Choroid plexus epithelial cell (primary cell): Measurements from ENCODE around the gene HSD3B1.
A peak's percentile ranks its signal among the peaks of the same experiment; 100 is the strongest.

Experiments
- DNase-seq: peaks from one replicate; pipeline ENCODE4 v3.0.0-alpha.2; 2010; ENCODE audit warnings: low read depth
- H3K4me3 ChIP-seq: 2 replicates; pipeline ENCODE4 v1.5.1; 2011; ENCODE audit warnings: low read depth, mild to moderate bottlenecking, control low read depth, low read length, moderate library complexity
- TF ChIP-seq, protein P1 (sequence below): conservative IDR thresholded peaks from 2 replicates; pipeline ENCODE4 v1.5.1; 2011; ENCODE audit warnings: low read depth, mild to moderate bottlenecking, control low read depth, inconsistent platforms, low read length, moderate library complexity

Gene HSD3B1

DNA sequence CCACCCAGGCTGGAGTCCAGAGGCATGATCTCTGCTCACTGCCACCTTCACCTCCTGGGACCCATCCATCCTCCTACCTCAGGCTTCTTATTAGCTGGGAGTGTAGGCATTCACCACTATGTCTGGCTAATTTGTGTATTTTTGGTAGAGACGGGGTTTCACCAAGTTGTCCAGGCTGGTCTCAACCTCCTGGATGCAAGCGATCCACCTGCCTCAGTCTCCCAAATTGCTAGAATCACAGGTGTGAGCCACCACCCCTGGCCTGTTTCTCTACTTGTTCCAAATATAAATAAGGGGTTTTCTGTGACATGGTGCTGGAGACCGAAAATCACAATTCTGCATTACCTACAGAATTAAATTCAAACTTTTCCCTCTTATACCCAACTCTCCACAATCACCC, 36.6 kb upstream of the HSD3B1 start:
- no peak for DNase-seq
- TF ChIP-seq, protein P1, sequence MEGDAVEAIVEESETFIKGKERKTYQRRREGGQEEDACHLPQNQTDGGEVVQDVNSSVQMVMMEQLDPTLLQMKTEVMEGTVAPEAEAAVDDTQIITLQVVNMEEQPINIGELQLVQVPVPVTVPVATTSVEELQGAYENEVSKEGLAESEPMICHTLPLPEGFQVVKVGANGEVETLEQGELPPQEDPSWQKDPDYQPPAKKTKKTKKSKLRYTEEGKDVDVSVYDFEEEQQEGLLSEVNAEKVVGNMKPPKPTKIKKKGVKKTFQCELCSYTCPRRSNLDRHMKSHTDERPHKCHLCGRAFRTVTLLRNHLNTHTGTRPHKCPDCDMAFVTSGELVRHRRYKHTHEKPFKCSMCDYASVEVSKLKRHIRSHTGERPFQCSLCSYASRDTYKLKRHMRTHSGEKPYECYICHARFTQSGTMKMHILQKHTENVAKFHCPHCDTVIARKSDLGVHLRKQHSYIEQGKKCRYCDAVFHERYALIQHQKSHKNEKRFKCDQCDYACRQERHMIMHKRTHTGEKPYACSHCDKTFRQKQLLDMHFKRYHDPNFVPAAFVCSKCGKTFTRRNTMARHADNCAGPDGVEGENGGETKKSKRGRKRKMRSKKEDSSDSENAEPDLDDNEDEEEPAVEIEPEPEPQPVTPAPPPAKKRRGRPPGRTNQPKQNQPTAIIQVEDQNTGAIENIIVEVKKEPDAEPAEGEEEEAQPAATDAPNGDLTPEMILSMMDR = no peak
- no peak overlapping the region for H3K4me3 ChIP-seq

GRCh38 chr1:119470958-119471357, 36.1 kb upstream of the HSD3B1 start:
- no peak for DNase-seq
- TF ChIP-seq, protein P1 = no peak

DNA sequence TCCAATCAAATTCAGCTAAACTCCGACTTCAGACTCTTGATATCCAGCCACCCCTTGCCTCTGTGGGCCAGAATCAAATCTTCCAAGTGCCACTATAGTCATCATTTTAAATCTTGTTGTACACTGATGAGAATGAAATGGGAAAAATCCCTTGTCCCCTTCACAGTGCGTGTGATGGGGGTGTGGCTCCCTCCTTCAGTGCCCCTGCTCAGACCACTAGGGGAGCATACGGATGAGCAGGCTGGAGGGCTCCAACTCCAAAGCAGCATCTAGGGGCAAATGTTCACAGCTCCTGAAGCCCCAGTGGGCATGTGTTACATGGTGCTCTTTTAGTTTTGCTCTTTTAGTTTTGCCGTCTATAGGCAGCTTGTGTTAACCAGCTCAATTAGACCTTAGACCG, 35.4 kb upstream of the HSD3B1 start:
- DNase-seq = no peak
- TF ChIP-seq, protein P1 = no peak
- no peak overlapping the region for H3K4me3 ChIP-seq

More at GRCh38 chr1:119470958-119471357, 36.1 kb upstream of the HSD3B1 start:
- H3K4me3 ChIP-seq = no peak overlapping the region

- DNase-seq = no peak
- H3K4me3 ChIP-seq = no peak overlapping the region
- TF ChIP-seq, protein P1 = no peak
Observed at GRCh38 chr1:119472080-119472818, 34.8 kb upstream of the HSD3B1 start.

GRCh38 chr1:119472819-119473175, 34.2 kb upstream of the HSD3B1 start:
- TF ChIP-seq, protein P1 = no peak
- H3K4me3 ChIP-seq = no peak overlapping the region
- no peak for DNase-seq

GRCh38 chr1:119475866-119476439, 31.1 kb upstream of the HSD3B1 start:
- no peak overlapping the region for H3K4me3 ChIP-seq
- TF ChIP-seq, protein P1 = peak; percentile 91
- peak; percentile 69 for DNase-seq

- H3K4me3 ChIP-seq = no peak overlapping the region
- TF ChIP-seq, protein P1 = no peak
- DNase-seq = no peak
Observed at GRCh38 chr1:119477710-119478109, 29.3 kb upstream of the HSD3B1 start.
